Measurements from ENCODE around the gene KCNJ10.
A peak's percentile ranks its signal among the peaks of the same experiment; 100 is the strongest.

The KCNJ10 gene

GRCh38 chr1:160083968-160084770 lies 14.2 kb upstream of the KCNJ10 start:
- DNase-seq (ENCODE audit: low read depth in 2 of 2), result peak; percentile 35 to 62

DNA sequence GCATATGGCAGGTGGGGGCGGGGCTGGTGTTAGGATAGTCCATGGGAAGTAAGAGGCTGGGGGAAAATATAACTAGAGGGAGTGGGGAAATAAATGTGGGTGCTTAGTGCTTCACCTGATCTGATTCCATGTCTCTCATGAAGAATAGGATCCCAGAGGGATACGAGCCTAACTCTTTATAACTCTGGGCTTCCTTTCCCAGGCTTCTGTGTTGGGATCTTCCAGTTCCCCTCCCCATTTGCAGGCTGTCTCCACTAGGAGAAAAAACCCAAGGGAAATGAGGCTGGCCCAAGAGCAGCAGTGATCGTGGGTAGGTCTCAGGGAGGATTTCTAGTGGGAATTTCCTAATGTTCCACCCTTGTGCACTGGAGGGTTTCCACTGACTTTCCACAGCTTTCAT lies 13.0 kb upstream of the KCNJ10 start:
- DNase-seq (ENCODE audit: low read depth in 2 of 2), result no peak

DNA sequence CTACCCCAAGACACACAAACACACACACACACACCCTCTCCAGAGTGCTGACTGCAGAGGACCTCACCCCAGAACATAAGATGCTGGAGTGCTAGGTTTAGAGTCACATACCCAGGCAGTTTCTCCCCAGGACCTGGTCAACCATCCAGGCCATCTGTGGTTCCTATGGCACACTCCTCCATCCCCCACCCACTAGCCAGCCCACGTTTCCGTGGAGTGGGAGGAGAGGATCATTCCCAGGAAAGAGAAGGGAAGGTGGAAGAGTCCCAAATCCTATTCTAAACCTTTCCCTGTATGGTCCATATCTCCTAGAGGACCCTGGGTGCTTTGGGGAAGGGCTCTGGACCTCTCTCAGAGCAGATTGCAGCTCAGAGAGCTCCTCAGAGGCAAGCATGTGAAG lies 12.5 kb upstream of the KCNJ10 start:
- DNase-seq (ENCODE audit: low read depth in 2 of 2), result no peak

GRCh38 chr1:160081261-160081936 lies 11.4 kb upstream of the KCNJ10 start, which contains the start of gene KCNJ9:
KCNJ9 (plus strand) TSS chr1:160081538; CDS start chr1:160084031, 2,493 bp downstream.
- no peak for DNase-seq (ENCODE audit: low read depth in 2 of 2)

- no peak for DNase-seq (ENCODE audit: low read depth in 2 of 2)
Observed at GRCh38 chr1:160080381-160081100, 10.6 kb upstream of the KCNJ10 start.

DNA sequence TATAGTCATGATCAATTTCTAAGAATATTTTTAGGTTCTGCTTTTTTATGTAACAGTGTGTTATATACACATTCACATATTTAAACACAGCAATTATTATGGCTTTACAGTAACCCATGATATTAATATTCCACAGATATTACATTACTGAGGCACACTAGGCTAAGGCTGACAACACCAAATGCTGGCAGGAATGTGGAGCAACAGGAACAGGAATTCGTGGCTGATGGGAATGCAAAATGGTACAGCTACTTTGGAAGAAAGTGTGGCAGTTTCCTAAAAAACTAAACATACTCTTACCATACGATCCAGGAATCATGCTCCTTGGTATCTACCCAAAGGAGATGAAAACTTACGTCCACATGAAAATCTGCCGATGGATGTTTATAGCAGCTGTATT lies 9.5 kb upstream of the KCNJ10 start:
- DNase-seq (ENCODE audit: low read depth in 2 of 2), result no peak

DNA sequence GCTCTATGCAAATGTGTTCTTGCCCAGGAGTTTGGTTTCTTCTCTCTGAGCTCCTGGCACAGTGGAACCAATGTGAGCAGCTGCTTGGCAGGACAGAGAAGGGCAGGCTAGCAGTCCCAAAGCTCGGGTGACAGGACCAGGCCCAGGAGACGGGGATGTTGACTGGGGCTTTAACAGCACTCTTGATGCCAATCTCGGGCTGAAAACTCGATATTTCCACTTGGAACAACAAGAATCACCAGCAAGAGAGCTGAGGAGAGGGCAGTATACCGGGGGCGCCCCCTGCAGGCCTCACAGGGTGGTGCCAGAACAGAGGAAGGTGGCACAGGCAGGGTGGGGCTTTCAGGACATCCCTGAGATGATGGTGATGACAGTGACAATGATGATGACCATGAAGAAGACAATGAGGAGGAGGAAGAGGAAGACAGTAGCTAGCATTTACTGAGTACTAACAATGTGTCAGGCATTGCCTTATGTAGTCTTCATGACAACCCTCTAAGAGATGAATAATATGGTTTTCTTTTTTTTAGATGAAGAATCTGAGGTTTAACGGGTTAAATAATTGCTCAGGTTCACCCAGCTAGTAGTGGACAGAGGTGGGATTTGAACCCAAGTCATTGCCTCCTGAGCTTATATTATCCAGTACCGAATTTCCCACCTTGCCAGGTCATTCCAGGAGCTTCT lies 8.7 kb upstream of the KCNJ10 start:
- no peak for DNase-seq (ENCODE audit: low read depth in 2 of 2)

DNA sequence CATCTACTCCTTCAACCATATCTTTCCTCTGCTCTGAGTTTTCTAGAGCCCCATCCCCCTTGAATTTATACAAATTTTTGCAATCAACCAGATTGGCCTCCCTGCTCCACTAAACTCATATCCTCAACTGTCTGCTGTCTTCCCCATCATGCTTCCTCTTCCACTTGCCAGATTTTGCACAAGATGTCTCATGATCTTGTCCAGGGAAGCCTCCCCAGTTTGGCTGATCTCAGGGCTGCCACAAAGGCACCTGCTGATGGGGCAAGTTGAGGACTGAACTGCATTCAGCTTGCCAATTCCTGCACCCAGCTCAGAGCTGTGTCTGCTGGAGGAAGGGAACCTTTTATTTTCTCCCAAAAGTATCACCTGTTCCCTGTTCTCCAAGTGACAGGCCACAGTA lies 7.5 kb upstream of the KCNJ10 start:
- DNase-seq (ENCODE audit: low read depth in 2 of 2), result no peak

- no peak for DNase-seq (ENCODE audit: low read depth in 2 of 2)
Observed at GRCh38 chr1:160076295-160076694, 6.3 kb upstream of the KCNJ10 start.

- DNase-seq (ENCODE audit: low read depth in 2 of 2), result no peak
Observed at GRCh38 chr1:160075836-160076235, 5.9 kb upstream of the KCNJ10 start.

DNA sequence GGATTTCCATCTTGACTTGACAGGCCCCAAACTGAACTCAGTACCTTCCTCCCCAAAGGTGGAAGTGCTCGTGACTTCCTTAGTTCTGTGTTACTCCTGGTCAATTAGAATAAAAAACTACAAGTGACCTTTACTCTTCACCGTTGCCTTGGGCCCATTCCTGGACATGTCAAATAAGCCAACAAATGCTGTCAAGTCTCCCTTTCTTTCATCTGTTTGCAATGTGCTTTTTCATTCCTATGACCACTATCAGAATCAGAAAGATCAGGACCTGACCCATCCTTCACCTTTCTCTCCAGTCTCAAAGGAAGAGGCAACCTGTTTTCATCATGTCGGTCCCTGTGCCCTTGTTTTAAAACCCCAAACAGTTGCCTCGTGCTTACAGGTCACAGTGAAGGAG lies 4.9 kb upstream of the KCNJ10 start:
- no peak for DNase-seq (ENCODE audit: low read depth in 2 of 2)

- DNase-seq (ENCODE audit: low read depth in 2 of 2), result no peak
Observed at GRCh38 chr1:160071289-160071688, 1.3 kb upstream of the KCNJ10 start.

DNA sequence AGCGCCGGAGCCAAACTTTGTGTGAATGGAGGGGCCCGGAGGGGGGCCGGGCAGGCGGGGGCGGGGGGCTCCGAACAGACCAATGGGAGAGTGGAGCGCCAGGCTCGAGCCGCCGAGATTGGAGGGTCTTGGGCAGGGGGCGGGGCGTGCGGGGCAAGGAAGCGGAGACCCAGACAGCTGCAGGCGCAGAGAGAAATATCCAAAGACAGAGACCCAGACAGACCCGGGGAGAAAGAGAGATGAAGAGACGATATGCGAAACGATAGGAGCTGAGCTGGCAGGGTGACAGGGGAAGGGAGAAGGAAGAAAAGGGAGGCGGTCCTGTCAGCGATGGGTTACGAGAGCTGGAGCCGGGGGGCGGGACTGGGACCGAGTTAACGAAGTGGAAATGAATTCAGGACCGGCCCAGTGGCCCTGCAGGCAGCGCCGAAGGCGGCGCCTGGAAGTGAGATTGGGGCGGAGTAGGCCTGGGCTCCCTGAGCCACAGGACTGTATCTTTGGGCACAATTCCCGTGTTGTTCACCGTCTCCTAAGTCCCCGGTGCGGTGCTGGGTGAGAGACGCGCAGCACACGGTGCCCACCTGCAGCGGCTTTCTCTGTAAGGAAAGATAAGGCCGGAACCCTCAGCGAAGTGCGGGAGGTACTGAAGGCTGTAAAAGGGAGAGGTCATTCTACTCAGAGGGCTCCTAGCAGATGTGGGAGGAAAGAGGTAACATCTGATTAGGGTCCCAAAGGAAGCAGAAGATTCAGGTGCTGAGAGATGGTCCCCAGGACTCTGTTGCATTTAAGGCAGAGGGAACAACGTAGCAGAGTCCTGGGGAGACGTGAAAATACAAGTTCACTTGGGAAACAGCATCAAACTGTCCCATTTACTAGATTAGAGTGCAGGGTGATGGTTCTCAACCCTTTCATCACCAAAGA lies 543 bp upstream of the KCNJ10 start:
- peak; percentile 57 to 75 for DNase-seq (ENCODE audit: low read depth in 2 of 2)

- no peak for DNase-seq (ENCODE audit: low read depth in 2 of 2)
Observed at GRCh38 chr1:160068225-160068624, 1.7 kb downstream of the KCNJ10 start.

- DNase-seq (ENCODE audit: low read depth in 2 of 2), result no peak
Observed at GRCh38 chr1:160066829-160067745, 2.9 kb downstream of the KCNJ10 start.

DNA sequence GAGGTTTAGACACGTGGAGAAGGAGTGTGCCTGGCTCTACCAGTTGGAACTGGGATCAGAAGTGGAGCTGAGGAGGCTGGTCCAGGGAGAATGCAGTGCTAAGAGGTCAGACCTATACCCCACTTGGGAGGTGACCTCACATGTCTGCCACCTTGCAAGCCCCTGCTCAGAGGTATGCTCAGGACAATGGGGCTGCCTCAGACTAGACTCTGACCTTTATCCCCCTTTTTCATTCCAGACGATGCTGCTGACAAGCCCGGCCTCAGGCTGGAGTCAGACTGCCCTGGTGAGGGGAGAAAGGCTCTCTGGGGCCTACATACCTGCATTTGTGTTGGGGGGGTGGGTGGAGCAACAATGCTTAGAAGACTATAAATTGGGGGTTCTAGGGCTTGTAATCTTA lies 5.2 kb downstream of the KCNJ10 start:
- no peak for DNase-seq (ENCODE audit: low read depth in 2 of 2)

DNA sequence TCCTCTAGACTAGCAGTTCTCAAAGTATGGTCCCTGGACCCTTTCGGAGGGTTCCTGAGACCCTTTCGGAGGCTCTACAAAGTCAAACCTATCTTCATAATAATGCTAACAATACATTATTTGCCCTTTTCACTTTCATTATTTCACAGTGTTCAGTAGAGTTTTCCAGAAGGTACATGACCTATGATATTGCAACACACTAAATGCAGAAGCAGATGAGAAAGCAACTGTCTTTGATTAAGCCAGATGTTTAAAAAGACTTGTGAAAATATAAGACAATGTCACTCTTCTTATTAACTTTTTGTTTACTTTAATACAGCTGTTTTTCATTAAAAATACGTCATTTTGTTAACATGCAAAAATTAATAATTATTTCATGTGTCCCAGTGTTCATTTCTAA lies 5.8 kb downstream of the KCNJ10 start:
- no peak for DNase-seq (ENCODE audit: low read depth in 2 of 2)

- no peak for DNase-seq (ENCODE audit: low read depth in 2 of 2)
Observed at GRCh38 chr1:160063176-160063575, 6.8 kb downstream of the KCNJ10 start.

GRCh38 chr1:160062230-160062532 lies 7.8 kb downstream of the KCNJ10 start:
- DNase-seq (ENCODE audit: low read depth in 2 of 2), result no peak

All from stimulated activated CD8-positive, alpha-beta memory T cell treated with anti-CD3 and anti-CD28 coated beads, Interleukin-7, amount 100 ng/mL, for 4 hours (primary cell).